Suprapubic skin (tissue), 4 donors: ENCODE data around the gene ETV7. TPM values are rescaled to one million over a fixed set of nuclear protein-coding genes. Genes with fewer than 3 reads are reported as not detected.

ENCODE experiments used
- DNase-seq, 2 donors: peaks; one replicate each; pipeline ENCODE4 v3.0.0-alpha.2; 2019; ENCODE audit warnings: low spot score in 2 of 2
- H3K27ac ChIP-seq: fragments of 200-600 bp; sonication (generic); one replicate; pipeline ENCODE4 v1.5.1; 2019
- H3K27me3 ChIP-seq: fragments of 200-600 bp; sonication (generic); one replicate; pipeline ENCODE4 v1.5.1; 2019
- H3K36me3 ChIP-seq: fragments of 200-600 bp; sonication (generic); one replicate; pipeline ENCODE4 v1.5.1; 2019
- H3K4me1 ChIP-seq: fragments of 200-600 bp; sonication (generic); one replicate; pipeline ENCODE4 v1.5.1; 2019
- H3K4me3 ChIP-seq: fragments of 200-600 bp; sonication (generic); one replicate; pipeline ENCODE4 v1.5.1; 2019; ENCODE audit warnings: mild to moderate bottlenecking
- H3K9me3 ChIP-seq: fragments of 200-600 bp; sonication (generic); one replicate; pipeline ENCODE4 v1.5.1; 2019
- CTCF ChIP-seq, 2 donors: fragments of 200-600 bp in 1 of 2; fragments of 450-650 bp in 1 of 2; sonication (generic) in 1 of 2; IDR thresholded peaks; one replicate each; pipeline ENCODE4 v1.5.1; 2016 to 2019; ENCODE audit warnings: antibody characterized with exemption in 2 of 2, mild to moderate bottlenecking in 1 of 2, moderate library complexity in 1 of 2
- EP300 ChIP-seq: sonication (generic); formaldehyde crosslinking; IDR thresholded peaks from one replicate; pipeline ENCODE4 v1.6.1; 2017; ENCODE audit warnings: antibody characterized with exemption
- POLR2A ChIP-seq, 2 donors: fragments of 450-650 bp; IDR thresholded peaks; one replicate each; pipeline ENCODE4 v1.6.1; 2017; ENCODE audit warnings: antibody characterized with exemption in 2 of 2, mild to moderate bottlenecking in 2 of 2, moderate library complexity in 2 of 2
- POLR2AphosphoS5 ChIP-seq, 3 donors: sonication (generic); formaldehyde crosslinking; IDR thresholded peaks; one replicate each; pipeline ENCODE4 v1.6.1; 2017; ENCODE audit warnings: antibody characterized with exemption in 3 of 3
- WGBS: methylation state at CpG from one replicate; pipeline ENCODE4 v1.1.5; 2018; 5-methylcytosine and 5-hydroxymethylcytosine counted together
- total RNA-seq, 4 donors: library from RNA; depleted of rRNA; stranded (reverse); fragments of >200 nt; gene quantifications; one replicate each; pipeline ENCODE4 v1.1.0, GENCODE V29; 2016

The ETV7 gene
- total RNA-seq, 4 donors from 2014 or later: 5.9 to 13.0 (median 9.5) TPM

GRCh38 chr6:36384095-36384494, 3.4 kb downstream of the ETV7 start:
- Histone ChIP-seq H3K27ac (no peak overlapping the region), H3K9me3 (no peaks in the 10 kb centered on the region), H3K36me3 (no peaks in the 10 kb centered on the region), H3K27me3 (no peaks in the 10 kb centered on the region), H3K4me3 (no peak overlapping the region), H3K4me1 (peaks cover 23% of the 10 kb centered on the region)
- TF ChIP-seq POLR2A (IDR thresholded peaks at IDR 0.05): no peak
- WGBS: 73% methylated on average over 2 of the region's 2 CpGs
- peak in 1 of 2 donors; percentile 11 for DNase-seq

- WGBS: 52% methylated on average over 2 of the region's 2 CpGs
- H3K4me1 ChIP-seq: peaks cover 23% of the 10 kb centered on the region
- H3K27ac ChIP-seq: no peak overlapping the region
- no peaks in the 10 kb centered on the region for H3K27me3 ChIP-seq
- H3K9me3 ChIP-seq: no peaks in the 10 kb centered on the region
- H3K4me3 ChIP-seq: no peak overlapping the region
- TF ChIP-seq POLR2A (IDR thresholded peaks at IDR 0.05) (no peak), POLR2AphosphoS5 (IDR thresholded peaks at IDR 0.05) (no peak), EP300 (no peak), CTCF (IDR thresholded peaks at IDR 0.05) (no peak)
- H3K36me3 ChIP-seq: no peaks in the 10 kb centered on the region
- peak in 1 of 2 donors; percentile 20 for DNase-seq
Measured at GRCh38 chr6:36383606-36384005, 3.9 kb downstream of the ETV7 start.

- no peak overlapping the region for H3K4me3 ChIP-seq
- no peaks in the 10 kb centered on the region for H3K36me3 ChIP-seq
- DNase-seq: peak; percentile 24 to 34
- TF ChIP-seq CTCF (IDR thresholded peaks at IDR 0.05) (no peak), POLR2A (IDR thresholded peaks at IDR 0.05) (no peak), POLR2AphosphoS5 (IDR thresholded peaks at IDR 0.05) (no peak), EP300 (no peak)
- no peaks in the 10 kb centered on the region for H3K27me3 ChIP-seq
- 60% methylated on average over 4 of the region's 4 CpGs for WGBS
- H3K27ac ChIP-seq: no peak overlapping the region
- H3K4me1 ChIP-seq: peaks cover 21% of the 10 kb centered on the region
- no peaks in the 10 kb centered on the region for H3K9me3 ChIP-seq
Measured at GRCh38 chr6:36382976-36383375, 4.5 kb downstream of the ETV7 start.

GRCh38 chr6:36381502-36382389, 5.7 kb downstream of the ETV7 start:
- Histone ChIP-seq H3K27ac (no peak overlapping the region), H3K4me1 (peaks cover 16% of the 10 kb centered on the region), H3K9me3 (no peaks in the 10 kb centered on the region), H3K4me3 (no peak overlapping the region), H3K36me3 (no peaks in the 10 kb centered on the region), H3K27me3 (no peaks in the 10 kb centered on the region)
- 75% methylated on average over 9 of the region's 9 CpGs for WGBS
- no peak for TF ChIP-seq CTCF (IDR thresholded peaks at IDR 0.05)
- no peak for TF ChIP-seq POLR2A (IDR thresholded peaks at IDR 0.05)
- no peak for TF ChIP-seq EP300
- no peak for TF ChIP-seq POLR2AphosphoS5 (IDR thresholded peaks at IDR 0.05)
- no peak for DNase-seq

- H3K27ac ChIP-seq: no peak overlapping the region
- H3K36me3 ChIP-seq: no peaks in the 10 kb centered on the region
- H3K4me3 ChIP-seq: no peak overlapping the region
- no peak for DNase-seq
- H3K4me1 ChIP-seq: peaks cover 7% of the 10 kb centered on the region
- no peaks in the 10 kb centered on the region for H3K27me3 ChIP-seq
- no peak for TF ChIP-seq POLR2AphosphoS5 (IDR thresholded peaks at IDR 0.05)
- whole genome bisulfite sequencing: 91% methylated on average over 4 of the region's 4 CpGs
- no peaks in the 10 kb centered on the region for H3K9me3 ChIP-seq
Measured at GRCh38 chr6:36380166-36380565, 7.3 kb downstream of the ETV7 start.

GRCh38 chr6:36378936-36379335, 8.5 kb downstream of the ETV7 start:
- Histone ChIP-seq H3K36me3 (no peaks in the 10 kb centered on the region), H3K4me3 (no peak overlapping the region), H3K27me3 (no peaks in the 10 kb centered on the region), H3K9me3 (no peaks in the 10 kb centered on the region), H3K27ac (no peak overlapping the region), H3K4me1 (peaks cover 12% of the 10 kb centered on the region)
- no peak for TF ChIP-seq EP300
- no peak for TF ChIP-seq POLR2A (IDR thresholded peaks at IDR 0.05)
- no peak for TF ChIP-seq POLR2AphosphoS5 (IDR thresholded peaks at IDR 0.05)
- TF ChIP-seq CTCF (IDR thresholded peaks at IDR 0.05): no peak
- WGBS: 90% methylated on average over 10 of the region's 10 CpGs
- peak; percentile 27 to 69 for DNase-seq
